ENCODE data around the gene MAD2L2.

MAD2L2 gene

DNA sequence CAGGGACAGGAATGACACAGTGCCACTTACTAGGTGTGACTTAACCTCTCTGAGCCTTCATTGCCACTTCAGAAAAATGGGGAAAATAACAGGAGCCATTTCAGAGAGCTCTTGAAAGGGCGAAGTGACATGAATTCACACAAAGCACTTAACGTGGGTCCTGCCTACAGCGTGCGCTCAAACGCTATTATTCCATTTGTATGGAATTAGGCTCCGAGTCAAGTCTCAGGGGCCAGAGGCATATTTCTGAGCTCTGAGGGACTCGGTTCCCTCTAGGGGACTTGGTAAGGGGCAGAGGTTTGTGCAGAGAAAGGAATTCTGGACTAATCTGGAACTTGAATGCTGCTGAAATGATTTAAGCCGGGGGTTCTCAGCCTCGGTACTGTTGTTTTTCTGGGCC is 24.6 kb upstream of the MAD2L2 start:
- no peak overlapping the region for H3K4me3 ChIP-seq (ENCODE audit: low read depth, low read length)

DNA sequence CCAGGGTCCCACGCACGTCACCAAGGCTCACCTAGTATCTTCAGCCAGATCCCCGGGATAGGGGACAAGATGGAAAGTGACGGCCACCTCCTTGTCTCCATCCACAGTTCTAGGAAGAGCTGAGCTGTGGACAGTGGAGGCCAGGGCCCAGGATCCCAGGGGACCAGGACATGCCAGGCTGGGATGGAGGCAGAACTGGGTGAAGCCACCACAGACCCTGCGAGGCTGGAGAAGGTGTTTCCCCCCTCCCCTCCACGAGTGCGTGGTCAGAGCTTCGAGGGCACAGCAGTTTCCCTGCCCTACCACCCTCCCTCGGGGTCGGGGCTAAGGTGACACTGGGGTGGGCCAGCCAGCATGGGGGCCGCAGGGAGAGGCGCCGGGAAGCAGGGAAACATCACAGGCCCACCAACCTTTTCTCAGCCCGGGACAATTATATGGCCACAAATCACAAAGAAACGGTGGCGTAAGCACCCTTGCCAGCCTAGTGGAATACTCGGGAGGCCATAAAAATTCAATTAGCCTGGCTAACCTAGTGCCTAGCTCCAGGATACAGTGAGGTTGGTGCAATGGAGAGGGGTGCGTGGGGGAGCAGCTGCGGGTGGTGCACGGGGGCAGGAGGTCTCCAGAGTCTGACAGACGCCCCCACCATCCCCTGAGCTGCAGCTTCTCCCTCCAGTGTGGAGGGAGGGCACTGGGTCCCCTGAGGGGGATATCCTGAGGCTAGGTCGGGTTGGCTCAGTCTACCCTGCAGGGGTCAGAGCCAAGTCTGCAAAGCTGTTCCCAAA is 23.9 kb upstream of the MAD2L2 start:
- no peak overlapping the region for H3K4me3 ChIP-seq (ENCODE audit: low read depth, low read length)

GRCh38 chr1:11704194-11704529 is 23.2 kb upstream of the MAD2L2 start:
- no peak overlapping the region for H3K4me3 ChIP-seq (ENCODE audit: low read depth, low read length)

- H3K4me3 ChIP-seq (ENCODE audit: low read depth, low read length): no peak overlapping the region
These were observed 22.6 kb upstream of the MAD2L2 start for GRCh38 chr1:11703357-11704193.

DNA sequence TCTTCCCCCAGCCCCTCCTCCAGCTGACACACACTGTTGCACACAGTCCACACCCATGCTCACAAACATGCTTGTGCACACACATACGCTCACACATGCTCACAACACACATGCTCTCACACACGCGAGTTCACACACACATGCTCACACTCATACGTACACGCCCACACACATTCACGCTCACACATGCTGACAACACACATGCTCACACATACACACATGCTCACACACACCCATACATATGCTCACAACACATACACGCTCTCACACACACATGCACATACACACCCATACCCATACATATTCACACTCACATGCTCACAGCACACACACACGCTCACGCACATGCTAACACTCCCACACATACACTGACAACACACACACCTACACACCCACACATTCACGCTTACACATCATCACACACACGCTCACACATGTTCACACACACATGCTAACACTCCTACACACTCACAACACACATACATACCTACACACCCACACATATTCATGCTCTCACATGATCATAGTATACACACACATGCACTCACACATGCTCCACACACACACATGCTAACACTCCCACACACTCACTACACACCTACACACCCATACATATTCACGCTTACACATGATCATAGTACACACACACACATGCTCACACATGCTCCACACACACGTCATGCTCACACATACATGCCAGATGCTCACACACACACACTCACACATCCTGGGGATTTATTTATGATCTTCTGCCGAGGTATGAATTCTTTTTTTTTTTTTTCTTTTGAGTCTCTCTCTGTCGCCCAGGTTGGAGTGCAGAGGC is 21.2 kb upstream of the MAD2L2 start:
- no peak overlapping the region for H3K4me3 ChIP-seq (ENCODE audit: low read depth, low read length)

DNA sequence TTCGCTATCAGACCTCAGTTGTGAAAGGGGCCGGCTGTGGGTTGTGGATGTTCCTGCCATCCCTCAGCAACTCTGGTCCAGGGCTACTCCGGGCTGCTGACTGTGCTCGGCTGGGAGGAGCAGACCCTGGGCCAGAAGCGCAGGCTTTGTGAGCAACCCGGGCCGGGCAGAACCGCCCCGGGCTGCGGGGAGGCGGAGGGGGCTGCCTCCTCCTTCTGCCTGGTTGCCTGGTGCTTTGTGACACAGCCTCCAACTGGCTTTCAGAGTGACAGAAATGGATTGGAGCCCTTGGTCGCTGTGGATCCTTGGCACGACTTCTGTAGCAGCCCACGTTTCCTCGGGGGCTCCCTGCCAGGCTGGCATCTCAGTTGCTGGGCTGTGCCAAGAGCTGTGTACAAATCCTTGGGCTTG is 20.6 kb upstream of the MAD2L2 start:
- H3K4me3 ChIP-seq (ENCODE audit: low read depth, low read length): no peak overlapping the region

GRCh38 chr1:11700601-11701467 is 19.9 kb upstream of the MAD2L2 start:
- H3K4me3 ChIP-seq (ENCODE audit: low read depth, low read length): no peak overlapping the region

DNA sequence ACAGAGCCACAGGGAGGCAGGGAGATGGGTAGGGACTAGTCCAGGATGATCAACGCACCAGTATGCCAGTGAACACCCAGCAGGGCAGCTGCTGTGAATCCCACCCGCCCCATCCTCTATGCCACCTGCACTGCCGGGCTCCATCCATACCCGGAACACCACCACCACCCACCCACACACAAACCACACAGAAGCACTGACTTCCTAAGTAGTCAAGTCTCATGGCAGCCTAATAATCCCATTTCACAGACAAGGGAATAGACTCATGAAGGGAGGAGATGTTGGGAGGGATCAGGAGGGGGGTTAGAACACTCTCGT is 16.9 kb upstream of the MAD2L2 start:
- H3K4me3 ChIP-seq (ENCODE audit: low read depth, low read length): no peak overlapping the region

GRCh38 chr1:11697188-11697892 is 16.4 kb upstream of the MAD2L2 start:
- no peak overlapping the region for H3K4me3 ChIP-seq (ENCODE audit: low read depth, low read length)

GRCh38 chr1:11695861-11696260 is 14.9 kb upstream of the MAD2L2 start:
- no peak overlapping the region for H3K4me3 ChIP-seq (ENCODE audit: low read depth, low read length)

DNA sequence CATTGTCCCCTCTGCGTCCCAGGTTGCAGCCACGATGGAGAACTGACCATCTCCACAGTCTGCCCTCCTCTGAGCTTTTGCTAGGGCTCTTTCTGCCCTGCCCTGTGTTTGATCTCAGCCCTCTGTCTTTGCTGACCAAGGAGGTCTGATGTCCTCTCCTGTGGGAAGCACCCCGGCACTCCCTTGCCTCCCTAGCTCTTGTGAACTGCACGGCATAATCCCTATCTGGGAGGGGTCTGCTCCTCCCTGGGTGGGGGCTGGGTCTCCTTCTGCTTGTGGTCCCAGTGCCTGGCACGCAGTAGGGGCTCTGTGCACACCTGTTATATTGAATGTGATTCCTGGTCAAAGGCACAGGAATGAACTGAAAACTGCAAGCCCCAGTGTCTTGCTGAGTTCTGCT is 13.0 kb upstream of the MAD2L2 start:
- no peak overlapping the region for H3K4me3 ChIP-seq (ENCODE audit: low read depth, low read length)

DNA sequence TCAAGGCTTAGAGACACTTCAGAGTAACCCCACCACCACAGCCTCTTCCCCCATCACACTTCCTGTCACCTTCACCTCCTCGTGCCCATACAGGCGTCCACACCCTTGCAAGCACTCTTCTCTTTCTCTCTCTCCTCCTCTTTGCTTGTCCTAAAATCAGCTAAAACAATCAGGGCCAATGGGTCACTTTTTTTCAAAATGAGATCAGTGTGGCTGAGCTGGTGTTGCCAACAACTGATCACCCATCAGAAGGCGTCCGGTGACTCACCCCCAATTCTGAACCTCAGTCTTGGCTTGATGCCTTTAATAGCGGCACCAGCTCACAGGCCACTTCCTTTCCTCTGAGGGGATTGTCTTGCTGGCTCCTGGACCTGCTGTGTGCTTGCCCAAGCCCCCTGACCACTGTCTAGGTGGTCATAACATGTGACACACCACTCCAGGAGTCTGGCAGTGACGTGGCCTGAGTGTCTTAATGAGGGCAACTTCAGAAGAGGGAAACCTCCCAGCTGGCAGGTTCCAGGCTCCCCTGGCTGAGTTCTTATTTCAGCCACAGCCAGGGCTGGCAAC is 12.2 kb upstream of the MAD2L2 start:
- H3K4me3 ChIP-seq (ENCODE audit: low read depth, low read length): no peak overlapping the region

GRCh38 chr1:11691928-11692711 is 11.2 kb upstream of the MAD2L2 start:
- peak overlapping the region; percentile 81 for H3K4me3 ChIP-seq (ENCODE audit: low read depth, low read length)

GRCh38 chr1:11691302-11691914 is 10.5 kb upstream of the MAD2L2 start, which contains the start of gene DRAXIN:
TSS of gene DRAXIN (plus strand) at chr1:11691710. CDS start at chr1:11706259, 14,549 bp downstream.
- H3K4me3 ChIP-seq (ENCODE audit: low read depth, low read length): peak within 1 kb of the TSS; percentile 88

DNA sequence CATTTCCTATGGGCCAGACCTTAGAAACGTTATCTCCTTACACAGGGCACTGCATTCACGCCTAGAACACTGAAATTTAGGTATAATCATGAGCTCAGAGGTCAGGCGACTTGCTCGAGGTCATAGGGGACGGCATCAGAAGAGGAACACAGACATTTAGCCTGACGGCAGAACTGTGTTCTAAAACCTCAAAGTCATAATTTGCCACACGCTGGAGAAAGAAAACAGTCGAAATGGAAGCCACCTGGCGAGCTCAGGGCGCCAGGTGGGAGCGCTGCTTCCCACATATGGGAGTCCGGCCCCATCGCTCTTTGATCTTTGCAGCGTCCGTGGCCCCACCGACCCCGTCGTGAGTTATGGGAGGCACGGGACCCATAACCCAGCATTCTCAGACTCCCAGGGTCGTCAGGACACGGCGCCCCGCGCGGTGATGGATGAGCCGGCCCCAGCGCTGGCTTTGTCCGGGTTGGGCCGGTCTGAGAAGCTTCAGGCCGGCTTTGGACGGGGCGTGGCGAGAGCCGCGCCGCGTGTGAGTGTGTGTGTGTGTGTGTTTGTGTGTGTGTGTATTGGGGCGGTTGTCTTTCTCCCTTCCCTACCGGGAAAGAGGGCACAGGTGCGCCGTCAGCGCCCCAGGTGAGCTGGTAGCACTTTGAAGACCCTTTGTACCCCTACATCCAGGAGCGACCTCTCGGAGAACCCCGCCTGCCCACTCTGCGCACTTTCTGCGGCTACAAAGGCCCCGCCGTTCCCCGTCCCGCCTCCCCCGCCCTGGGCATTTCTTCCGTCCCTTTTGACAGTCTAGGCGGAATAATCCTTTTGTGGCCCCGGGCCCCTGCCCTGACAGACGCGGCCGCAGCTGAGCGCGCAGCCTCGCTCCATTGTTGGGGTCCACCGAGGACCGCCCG is 9.7 kb upstream of the MAD2L2 start:
- H3K4me3 ChIP-seq (ENCODE audit: low read depth, low read length): peak overlapping the region; percentile 88

- H3K4me3 ChIP-seq (ENCODE audit: low read depth, low read length): no peak overlapping the region
These were observed 7.6 kb upstream of the MAD2L2 start for GRCh38 chr1:11688506-11688905.

DNA sequence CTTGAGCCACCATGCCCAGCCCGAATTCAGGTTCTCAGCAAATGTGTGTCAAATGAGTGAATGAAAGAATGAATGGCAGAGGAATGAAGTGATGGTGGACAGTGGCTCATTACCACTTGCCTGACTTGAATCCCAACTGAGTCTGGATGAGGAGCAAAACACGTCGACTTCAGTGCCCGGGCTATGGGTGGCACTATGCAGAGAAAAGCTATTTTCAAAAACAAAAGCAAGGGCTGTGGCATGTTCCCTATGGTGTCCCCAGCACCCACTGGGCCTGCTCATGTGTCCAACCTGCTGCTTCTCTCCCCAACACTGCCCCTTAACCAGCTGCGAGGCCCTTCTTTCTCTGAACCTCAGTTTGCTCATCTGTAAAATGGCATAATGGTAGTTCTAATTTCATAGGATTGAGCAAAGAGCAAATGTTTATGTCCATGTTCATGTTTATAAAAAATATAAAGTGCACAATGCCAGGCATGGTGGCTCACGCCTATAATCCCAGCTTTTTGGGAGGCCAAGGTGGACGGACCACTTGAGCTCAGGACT is 4.3 kb upstream of the MAD2L2 start:
- no peak overlapping the region for H3K4me3 ChIP-seq (ENCODE audit: low read depth, low read length)

Data from iPS-11a (cell line).